HCT116 (cell line): ENCODE measurements around the gene OR4D2.

Experiments
- EGR1 ChIP-seq: IDR thresholded peaks from 2 replicates; pipeline ENCODE4 v1.6.1; 2012; ENCODE audit warnings: low read depth
- EZH2 ChIP-seq: fragments of 200-600 bp; sonication (generic); IDR thresholded peaks from 2 replicates; pipeline ENCODE4 v1.6.1; 2017; ENCODE audit warnings: antibody characterized with exemption, mixed run types
- EZH2phosphoT487 ChIP-seq: fragments of 200-600 bp; IDR thresholded peaks from 2 replicates; pipeline ENCODE4 v1.6.1; 2018; ENCODE audit warnings: antibody characterized with exemption, borderline replicate concordance
- JUND ChIP-seq: IDR thresholded peaks from 2 replicates; pipeline ENCODE4 v1.6.1; 2012
- POLR2A ChIP-seq: IDR thresholded peaks from 2 replicates; pipeline ENCODE4 v1.7.0; 2011; ENCODE audit warnings: borderline replicate concordance; ENCODE audit not compliant: insufficient read depth, insufficient read length; ENCODE audit errors: extremely low read depth
- POLR2AphosphoS5 ChIP-seq: IDR thresholded peaks from 2 replicates; pipeline ENCODE4 v1.6.1; 2011; ENCODE audit warnings: mild to moderate bottlenecking, low read depth, low read length, moderate library complexity
- RAD21 ChIP-seq: IDR thresholded peaks from 2 replicates; pipeline ENCODE4 v1.6.1; 2012; ENCODE audit warnings: low read depth, mild to moderate bottlenecking
- SIN3A ChIP-seq: IDR thresholded peaks from 2 replicates; pipeline ENCODE4 v1.6.1; 2012; ENCODE audit warnings: low read depth
- TCF7L2 ChIP-seq: IDR thresholded peaks from 2 replicates; pipeline ENCODE4 v1.7.0; 2011; ENCODE audit warnings: borderline replicate concordance, inconsistent platforms; ENCODE audit not compliant: insufficient read depth, insufficient read length; ENCODE audit errors: extremely low read depth
- ZFX ChIP-seq: fragments of 450-650 bp; IDR thresholded peaks from 2 replicates; pipeline ENCODE4 v1.6.1; 2017
- TF ChIP-seq, protein P1 (sequence below), 3 experiments: fragments of 200-600 bp in 1 of 3; sonication (generic) in 1 of 3; IDR thresholded peaks in 2 of 3; conservative IDR thresholded peaks in 1 of 3; 2 replicates each; pipeline ENCODE4 v1.5.1; 2012 to 2017; ENCODE audit warnings: low read depth in 2 of 3, low read length in 2 of 3, antibody characterized with exemption in 1 of 3, borderline replicate concordance in 1 of 3, control low read depth in 1 of 3, mild to moderate bottlenecking in 1 of 3, mixed read lengths in 1 of 3, mixed run types in 1 of 3, moderate library complexity in 1 of 3; ENCODE audit not compliant: insufficient read depth in 1 of 3
- TF ChIP-seq, protein P2 (sequence below): IDR thresholded peaks from 2 replicates; pipeline ENCODE4 v1.6.1; 2012

DNA sequence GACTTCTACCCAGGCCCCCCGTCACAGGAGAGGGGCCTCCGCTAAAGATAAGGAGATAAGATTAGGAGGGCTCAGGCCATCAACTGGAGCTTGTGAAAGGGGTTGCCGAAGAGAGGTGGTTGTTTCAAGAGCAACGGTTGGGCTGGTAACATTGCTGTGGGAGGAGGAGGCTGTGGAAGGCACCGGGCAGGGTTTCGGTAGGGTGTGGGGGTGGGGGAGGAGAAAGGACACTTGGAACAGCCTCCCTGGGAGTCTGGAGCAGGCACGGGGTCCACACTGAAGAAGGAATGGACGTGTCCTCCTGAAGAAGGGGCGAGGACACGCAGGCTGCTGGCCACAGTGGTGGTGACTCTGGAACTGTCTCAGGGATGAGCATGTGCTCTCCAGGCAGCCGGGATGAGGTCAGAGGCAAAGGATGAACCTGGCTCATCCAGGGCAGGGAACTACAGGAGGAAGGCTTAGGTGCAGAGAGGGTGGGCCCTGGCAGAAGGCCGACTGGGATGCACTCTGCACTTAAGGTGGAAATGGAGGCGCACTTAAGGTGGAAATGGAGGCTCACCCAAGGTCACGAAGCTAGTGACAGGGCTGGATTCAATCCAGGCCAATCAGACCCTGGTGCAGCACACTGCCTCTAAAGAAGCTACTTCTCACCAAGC, 24.6 kb downstream of the OR4D2 start:
- TF ChIP-seq EGR1 = no peak
- TF ChIP-seq, protein P1, sequence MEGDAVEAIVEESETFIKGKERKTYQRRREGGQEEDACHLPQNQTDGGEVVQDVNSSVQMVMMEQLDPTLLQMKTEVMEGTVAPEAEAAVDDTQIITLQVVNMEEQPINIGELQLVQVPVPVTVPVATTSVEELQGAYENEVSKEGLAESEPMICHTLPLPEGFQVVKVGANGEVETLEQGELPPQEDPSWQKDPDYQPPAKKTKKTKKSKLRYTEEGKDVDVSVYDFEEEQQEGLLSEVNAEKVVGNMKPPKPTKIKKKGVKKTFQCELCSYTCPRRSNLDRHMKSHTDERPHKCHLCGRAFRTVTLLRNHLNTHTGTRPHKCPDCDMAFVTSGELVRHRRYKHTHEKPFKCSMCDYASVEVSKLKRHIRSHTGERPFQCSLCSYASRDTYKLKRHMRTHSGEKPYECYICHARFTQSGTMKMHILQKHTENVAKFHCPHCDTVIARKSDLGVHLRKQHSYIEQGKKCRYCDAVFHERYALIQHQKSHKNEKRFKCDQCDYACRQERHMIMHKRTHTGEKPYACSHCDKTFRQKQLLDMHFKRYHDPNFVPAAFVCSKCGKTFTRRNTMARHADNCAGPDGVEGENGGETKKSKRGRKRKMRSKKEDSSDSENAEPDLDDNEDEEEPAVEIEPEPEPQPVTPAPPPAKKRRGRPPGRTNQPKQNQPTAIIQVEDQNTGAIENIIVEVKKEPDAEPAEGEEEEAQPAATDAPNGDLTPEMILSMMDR (IDR thresholded peaks at IDR 0.05 in 2 of 3, conservative IDR thresholded peaks at IDR 0.05 in 1 of 3; ENCODE audit: borderline replicate concordance in 1 of 3, insufficient read depth in 1 of 3, low read depth in 2 of 3, low read length in 2 of 3) = no peak
- TF ChIP-seq, protein P2, sequence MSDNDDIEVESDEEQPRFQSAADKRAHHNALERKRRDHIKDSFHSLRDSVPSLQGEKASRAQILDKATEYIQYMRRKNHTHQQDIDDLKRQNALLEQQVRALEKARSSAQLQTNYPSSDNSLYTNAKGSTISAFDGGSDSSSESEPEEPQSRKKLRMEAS = no peak
- TF ChIP-seq TCF7L2 = no peak
- no peak for TF ChIP-seq POLR2A
- no peak for TF ChIP-seq JUND
- no peak for TF ChIP-seq EZH2phosphoT487
- no peak for TF ChIP-seq EZH2
- no peak for TF ChIP-seq SIN3A
- no peak for TF ChIP-seq RAD21
- no peak for TF ChIP-seq POLR2AphosphoS5
- TF ChIP-seq ZFX = no peak
